Mammary microvascular endothelial cell (primary cell): ENCODE data around the gene INSYN1. TPM values are rescaled to one million over a fixed set of nuclear protein-coding genes. Genes with fewer than 3 reads are reported as not detected.

Experiments
- total RNA-seq: library from RNA; depleted of rRNA; stranded (reverse); fragments of >200 nt; gene quantifications from 2 replicates; pipeline ENCODE4 v1.2.3, GENCODE V29; 2015

INSYN1 gene, protein sequence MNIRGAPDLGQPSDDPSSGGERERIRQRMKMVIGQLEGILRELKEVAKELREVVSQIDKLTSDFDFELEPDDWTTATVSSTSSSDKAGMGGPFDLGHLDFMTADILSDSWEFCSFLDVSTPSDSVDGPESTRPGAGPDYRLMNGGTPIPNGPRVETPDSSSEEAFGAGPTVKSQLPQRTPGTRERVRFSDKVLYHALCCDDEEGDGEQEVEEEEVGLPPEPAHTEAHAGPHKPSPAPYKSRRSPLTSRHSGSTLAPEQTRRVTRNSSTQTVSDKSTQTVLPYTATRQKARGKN
- total RNA-seq, result not detected in 2 replicates

DNA sequence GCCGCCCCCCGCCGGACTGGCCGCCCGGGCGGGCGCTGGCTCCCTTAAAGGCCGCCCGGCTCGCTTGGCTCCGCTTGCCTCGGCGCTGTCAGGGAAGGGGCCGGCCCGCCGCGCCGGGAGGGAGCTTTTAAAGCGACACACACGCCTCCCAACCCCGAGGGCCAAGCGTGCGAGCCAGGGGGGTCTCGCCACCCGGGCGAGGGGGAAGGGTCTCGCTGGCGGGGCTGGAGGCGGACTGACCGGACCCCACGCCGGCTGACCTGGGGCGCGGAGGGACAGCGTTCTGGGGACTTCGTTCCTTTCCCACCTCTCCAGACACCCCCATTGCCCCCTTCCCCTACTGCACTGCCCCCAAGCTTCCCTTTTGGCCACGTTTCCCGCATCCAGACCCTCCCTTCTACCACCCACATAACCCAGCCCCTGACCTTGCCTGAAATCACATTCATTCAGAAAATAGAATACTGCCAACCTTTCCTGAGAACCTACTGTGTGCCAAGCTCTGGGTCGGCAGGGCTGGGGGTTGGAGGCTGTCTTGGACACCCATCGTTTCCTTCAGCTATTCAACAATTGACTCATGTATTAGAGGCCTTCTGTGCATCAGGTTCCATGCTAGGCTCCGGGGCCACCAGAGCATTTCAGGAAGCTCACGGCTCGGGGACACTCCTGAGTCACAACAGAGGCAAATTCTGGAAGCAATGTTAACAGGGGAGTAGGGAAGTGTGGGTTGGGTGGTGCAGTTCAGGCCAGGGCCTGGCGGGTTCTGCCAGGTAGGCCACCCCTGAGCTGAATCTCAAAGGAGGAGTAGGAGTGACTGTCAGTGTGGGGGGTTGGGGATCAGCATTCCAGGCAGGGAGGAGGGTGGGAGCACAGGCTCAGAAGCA, at the start of gene INSYN1:
INSYN1 (minus strand) TSS at position 102 of the 881 bp plus-strand sequence. CDS start 2,221 bp downstream, outside the sequence.

Other genes starting within 250 kb of the INSYN1 start
- 52.5 and 62.7 TPM in 2 replicates for gene NPTN, start 120.0 kb downstream of the INSYN1 start, total RNA-seq
- gene CD276, start 69.0 kb downstream of the INSYN1 start, total RNA-seq, result 47.3 and 51.8 TPM in 2 replicates
- gene TBC1D21, start 120.2 kb upstream of the INSYN1 start, total RNA-seq, result not detected in 2 replicates
- 1.4 and 2.5 TPM in 2 replicates for gene LOXL1, start 173.1 kb upstream of the INSYN1 start, total RNA-seq
- gene STOML1, start 238.9 kb upstream of the INSYN1 start, total RNA-seq, result 13.9 and 18.3 TPM in 2 replicates
- gene PML, start 241.4 kb upstream of the INSYN1 start, total RNA-seq, result 127 and 139 TPM in 2 replicates